ENCODE measurements around the gene SLC22A31.

GRCh38 chr16:89248196-89248982, 48.1 kb upstream of the SLC22A31 start:
- no peak for TF ChIP-seq EZH2 (IDR thresholded peaks at IDR 0.05; ENCODE audit: low read length, missing control alignments)
- TF ChIP-seq, protein P1, sequence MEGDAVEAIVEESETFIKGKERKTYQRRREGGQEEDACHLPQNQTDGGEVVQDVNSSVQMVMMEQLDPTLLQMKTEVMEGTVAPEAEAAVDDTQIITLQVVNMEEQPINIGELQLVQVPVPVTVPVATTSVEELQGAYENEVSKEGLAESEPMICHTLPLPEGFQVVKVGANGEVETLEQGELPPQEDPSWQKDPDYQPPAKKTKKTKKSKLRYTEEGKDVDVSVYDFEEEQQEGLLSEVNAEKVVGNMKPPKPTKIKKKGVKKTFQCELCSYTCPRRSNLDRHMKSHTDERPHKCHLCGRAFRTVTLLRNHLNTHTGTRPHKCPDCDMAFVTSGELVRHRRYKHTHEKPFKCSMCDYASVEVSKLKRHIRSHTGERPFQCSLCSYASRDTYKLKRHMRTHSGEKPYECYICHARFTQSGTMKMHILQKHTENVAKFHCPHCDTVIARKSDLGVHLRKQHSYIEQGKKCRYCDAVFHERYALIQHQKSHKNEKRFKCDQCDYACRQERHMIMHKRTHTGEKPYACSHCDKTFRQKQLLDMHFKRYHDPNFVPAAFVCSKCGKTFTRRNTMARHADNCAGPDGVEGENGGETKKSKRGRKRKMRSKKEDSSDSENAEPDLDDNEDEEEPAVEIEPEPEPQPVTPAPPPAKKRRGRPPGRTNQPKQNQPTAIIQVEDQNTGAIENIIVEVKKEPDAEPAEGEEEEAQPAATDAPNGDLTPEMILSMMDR (conservative IDR thresholded peaks at IDR 0.05 in 1 of 2, IDR thresholded peaks at IDR 0.05 in 1 of 2; ENCODE audit: low read depth in 1 of 2, low read length in 2 of 2) = no peak

Measured in fibroblast of lung (primary cell).